HCT116 (cell line): Measurements from ENCODE around the gene SLC16A5.

Source experiments
- POLR2AphosphoS5 ChIP-seq: IDR thresholded peaks from 2 replicates; pipeline ENCODE4 v1.6.1; 2011; ENCODE audit warnings: mild to moderate bottlenecking, low read depth, low read length, moderate library complexity
- TF ChIP-seq, protein P1 (sequence below), 3 experiments: fragments of 200-600 bp in 1 of 3; sonication (generic) in 1 of 3; IDR thresholded peaks in 2 of 3; conservative IDR thresholded peaks in 1 of 3; 2 replicates each; pipeline ENCODE4 v1.5.1; 2012 to 2017; ENCODE audit warnings: low read depth in 2 of 3, low read length in 2 of 3, antibody characterized with exemption in 1 of 3, borderline replicate concordance in 1 of 3, control low read depth in 1 of 3, mild to moderate bottlenecking in 1 of 3, mixed read lengths in 1 of 3, mixed run types in 1 of 3, moderate library complexity in 1 of 3; ENCODE audit not compliant: insufficient read depth in 1 of 3

DNA sequence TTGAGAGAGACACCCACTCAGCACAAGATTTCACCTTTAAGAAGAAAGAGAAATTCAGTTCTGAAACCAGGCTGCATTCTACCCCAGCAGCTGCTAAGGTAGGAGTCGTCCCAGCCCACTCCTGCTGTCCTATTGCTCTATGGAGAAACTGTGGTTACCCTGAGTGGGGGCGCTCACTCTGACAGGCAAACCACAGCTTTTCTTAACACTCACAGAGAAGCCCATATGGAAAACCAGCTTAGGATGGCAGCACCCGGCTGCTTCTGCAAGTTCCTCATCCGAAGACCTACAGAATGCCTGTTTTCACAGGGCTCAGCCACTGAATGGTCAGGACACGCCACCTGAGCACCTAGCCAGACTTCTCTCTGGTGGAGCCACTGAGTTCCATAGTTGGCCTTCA lies 48.5 kb upstream of the SLC16A5 start:
- TF ChIP-seq, protein P1, sequence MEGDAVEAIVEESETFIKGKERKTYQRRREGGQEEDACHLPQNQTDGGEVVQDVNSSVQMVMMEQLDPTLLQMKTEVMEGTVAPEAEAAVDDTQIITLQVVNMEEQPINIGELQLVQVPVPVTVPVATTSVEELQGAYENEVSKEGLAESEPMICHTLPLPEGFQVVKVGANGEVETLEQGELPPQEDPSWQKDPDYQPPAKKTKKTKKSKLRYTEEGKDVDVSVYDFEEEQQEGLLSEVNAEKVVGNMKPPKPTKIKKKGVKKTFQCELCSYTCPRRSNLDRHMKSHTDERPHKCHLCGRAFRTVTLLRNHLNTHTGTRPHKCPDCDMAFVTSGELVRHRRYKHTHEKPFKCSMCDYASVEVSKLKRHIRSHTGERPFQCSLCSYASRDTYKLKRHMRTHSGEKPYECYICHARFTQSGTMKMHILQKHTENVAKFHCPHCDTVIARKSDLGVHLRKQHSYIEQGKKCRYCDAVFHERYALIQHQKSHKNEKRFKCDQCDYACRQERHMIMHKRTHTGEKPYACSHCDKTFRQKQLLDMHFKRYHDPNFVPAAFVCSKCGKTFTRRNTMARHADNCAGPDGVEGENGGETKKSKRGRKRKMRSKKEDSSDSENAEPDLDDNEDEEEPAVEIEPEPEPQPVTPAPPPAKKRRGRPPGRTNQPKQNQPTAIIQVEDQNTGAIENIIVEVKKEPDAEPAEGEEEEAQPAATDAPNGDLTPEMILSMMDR (IDR thresholded peaks at IDR 0.05 in 2 of 3, conservative IDR thresholded peaks at IDR 0.05 in 1 of 3; ENCODE audit: borderline replicate concordance in 1 of 3, insufficient read depth in 1 of 3, low read depth in 2 of 3, low read length in 2 of 3), result no peak
- no peak for TF ChIP-seq POLR2AphosphoS5
